ENCODE data around the gene FKBP11.
"Not testable (repeated sequence)": the region's sequence is repeated elsewhere in the genome, so short reads cannot be mapped to it uniquely, and the experiment has no call there.

Gene FKBP11

GRCh38 chr12:48910196-48910595 lies 15.1 kb downstream of the FKBP11 start:
- Histone ChIP-seq H3K4me1 (ENCODE audit: control insufficient read depth, insufficient read depth, low read length) (no peaks in the 10 kb centered on the region), H3K9me3 (ENCODE audit: control insufficient read depth, insufficient read depth, low read depth, low read length) (no peaks in the 10 kb centered on the region), H3K4me3 (ENCODE audit: low read depth, low read length) (no peak overlapping the region), H3K27ac (ENCODE audit: extremely low read depth, low read depth, low read length) (no peak overlapping the region), H3K36me3 (ENCODE audit: control insufficient read depth in 2 of 2, insufficient read depth in 1 of 2, low read length in 2 of 2) (no peaks in the 10 kb centered on the region)
- TF ChIP-seq, protein P1, sequence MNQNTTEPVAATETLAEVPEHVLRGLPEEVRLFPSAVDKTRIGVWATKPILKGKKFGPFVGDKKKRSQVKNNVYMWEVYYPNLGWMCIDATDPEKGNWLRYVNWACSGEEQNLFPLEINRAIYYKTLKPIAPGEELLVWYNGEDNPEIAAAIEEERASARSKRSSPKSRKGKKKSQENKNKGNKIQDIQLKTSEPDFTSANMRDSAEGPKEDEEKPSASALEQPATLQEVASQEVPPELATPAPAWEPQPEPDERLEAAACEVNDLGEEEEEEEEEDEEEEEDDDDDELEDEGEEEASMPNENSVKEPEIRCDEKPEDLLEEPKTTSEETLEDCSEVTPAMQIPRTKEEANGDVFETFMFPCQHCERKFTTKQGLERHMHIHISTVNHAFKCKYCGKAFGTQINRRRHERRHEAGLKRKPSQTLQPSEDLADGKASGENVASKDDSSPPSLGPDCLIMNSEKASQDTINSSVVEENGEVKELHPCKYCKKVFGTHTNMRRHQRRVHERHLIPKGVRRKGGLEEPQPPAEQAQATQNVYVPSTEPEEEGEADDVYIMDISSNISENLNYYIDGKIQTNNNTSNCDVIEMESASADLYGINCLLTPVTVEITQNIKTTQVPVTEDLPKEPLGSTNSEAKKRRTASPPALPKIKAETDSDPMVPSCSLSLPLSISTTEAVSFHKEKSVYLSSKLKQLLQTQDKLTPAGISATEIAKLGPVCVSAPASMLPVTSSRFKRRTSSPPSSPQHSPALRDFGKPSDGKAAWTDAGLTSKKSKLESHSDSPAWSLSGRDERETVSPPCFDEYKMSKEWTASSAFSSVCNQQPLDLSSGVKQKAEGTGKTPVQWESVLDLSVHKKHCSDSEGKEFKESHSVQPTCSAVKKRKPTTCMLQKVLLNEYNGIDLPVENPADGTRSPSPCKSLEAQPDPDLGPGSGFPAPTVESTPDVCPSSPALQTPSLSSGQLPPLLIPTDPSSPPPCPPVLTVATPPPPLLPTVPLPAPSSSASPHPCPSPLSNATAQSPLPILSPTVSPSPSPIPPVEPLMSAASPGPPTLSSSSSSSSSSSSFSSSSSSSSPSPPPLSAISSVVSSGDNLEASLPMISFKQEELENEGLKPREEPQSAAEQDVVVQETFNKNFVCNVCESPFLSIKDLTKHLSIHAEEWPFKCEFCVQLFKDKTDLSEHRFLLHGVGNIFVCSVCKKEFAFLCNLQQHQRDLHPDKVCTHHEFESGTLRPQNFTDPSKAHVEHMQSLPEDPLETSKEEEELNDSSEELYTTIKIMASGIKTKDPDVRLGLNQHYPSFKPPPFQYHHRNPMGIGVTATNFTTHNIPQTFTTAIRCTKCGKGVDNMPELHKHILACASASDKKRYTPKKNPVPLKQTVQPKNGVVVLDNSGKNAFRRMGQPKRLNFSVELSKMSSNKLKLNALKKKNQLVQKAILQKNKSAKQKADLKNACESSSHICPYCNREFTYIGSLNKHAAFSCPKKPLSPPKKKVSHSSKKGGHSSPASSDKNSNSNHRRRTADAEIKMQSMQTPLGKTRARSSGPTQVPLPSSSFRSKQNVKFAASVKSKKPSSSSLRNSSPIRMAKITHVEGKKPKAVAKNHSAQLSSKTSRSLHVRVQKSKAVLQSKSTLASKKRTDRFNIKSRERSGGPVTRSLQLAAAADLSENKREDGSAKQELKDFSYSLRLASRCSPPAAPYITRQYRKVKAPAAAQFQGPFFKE (tag by site-specific recombination; IDR thresholded peaks at IDR 0.05; ENCODE audit: borderline replicate concordance) = no peak
- TF ChIP-seq SCRT1 (tag by site-specific recombination; IDR thresholded peaks at IDR 0.05; ENCODE audit: borderline replicate concordance) = no peak
- no peak for TF ChIP-seq ZNF571 (tag by site-specific recombination; IDR thresholded peaks at IDR 0.05)
- TF ChIP-seq ZNF416 (tag by site-specific recombination; IDR thresholded peaks at IDR 0.05) = no peak
- ChIA-PET POLR2A (no interaction called here), CTCF (interaction anchor here (0.6 to 2.1 kb wide), 6 partner anchors 19 to 86 kb away, joined by 3 to 10 read pairs (median 4); no protein-coding TSS in a partner anchor)

GRCh38 chr12:48909698-48910097 lies 15.6 kb downstream of the FKBP11 start:
- not testable (repeated sequence) for H3K4me3 ChIP-seq (ENCODE audit: low read depth, low read length); H3K36me3 ChIP-seq (ENCODE audit: control insufficient read depth in 2 of 2, insufficient read depth in 1 of 2, low read length in 2 of 2); H3K27ac ChIP-seq (ENCODE audit: extremely low read depth, low read depth, low read length); H3K4me1 ChIP-seq (ENCODE audit: control insufficient read depth, insufficient read depth, low read length); H3K9me3 ChIP-seq (ENCODE audit: control insufficient read depth, insufficient read depth, low read depth, low read length)
- CTCF ChIA-PET = interaction anchor here (0.6 to 1.5 kb wide), 4 partner anchors 75 to 623 kb away, joined by 3 to 4 read pairs (median 3); no protein-coding TSS in a partner anchor
- POLR2A ChIA-PET = interaction anchor here (0.6 kb wide), 1 partner anchor 60 kb away, joined by 7 read pairs; no protein-coding TSS in a partner anchor

- ChIA-PET CTCF (interaction anchor here (0.9 to 3.3 kb wide), 3 partner anchors 24 to 81 kb away, joined by 3 to 14 read pairs (median 5); no protein-coding TSS in a partner anchor), POLR2A (interaction anchor here (1.6 kb wide), 1 partner anchor 50 kb away, joined by 3 read pairs; the partner anchor contains the start of gene ARF3)
- TF ChIP-seq, protein P2, sequence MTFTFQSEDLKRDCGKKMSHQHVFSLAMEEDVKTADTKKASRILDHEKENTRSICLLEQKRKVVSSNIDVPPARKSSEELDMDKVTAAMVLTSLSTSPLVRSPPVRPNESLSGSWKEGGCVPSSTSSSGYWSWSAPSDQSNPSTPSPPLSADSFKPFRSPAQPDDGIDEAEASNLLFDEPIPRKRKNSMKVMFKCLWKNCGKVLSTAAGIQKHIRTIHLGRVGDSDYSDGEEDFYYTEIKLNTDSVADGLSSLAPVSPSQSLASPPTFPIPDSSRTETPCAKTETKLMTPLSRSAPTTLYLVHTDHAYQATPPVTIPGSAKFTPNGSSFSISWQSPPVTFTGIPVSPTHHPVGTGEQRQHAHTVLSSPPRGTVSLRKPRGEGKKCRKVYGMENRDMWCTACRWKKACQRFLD (tag by site-specific recombination; IDR thresholded peaks at IDR 0.05) = no peak
- no peak for TF ChIP-seq REPIN1 (tag by site-specific recombination; IDR thresholded peaks at IDR 0.05; ENCODE audit: low read depth)
- no peak for TF ChIP-seq ZNF785 (tag by site-specific recombination; IDR thresholded peaks at IDR 0.05)
- TF ChIP-seq ZNF350 (tag by site-specific recombination; IDR thresholded peaks at IDR 0.05) = no peak
- no peak for TF ChIP-seq TRIM28 (IDR thresholded peaks at IDR 0.05; ENCODE audit: borderline replicate concordance, low read length)
- no peak for TF ChIP-seq PATZ1 (tag by site-specific recombination; IDR thresholded peaks at IDR 0.05)
- no peak for TF ChIP-seq SP7 (tag by site-specific recombination; IDR thresholded peaks at IDR 0.05)
- TF ChIP-seq GLI4 (tag by site-specific recombination; IDR thresholded peaks at IDR 0.05) = no peak
- TF ChIP-seq, protein P3, sequence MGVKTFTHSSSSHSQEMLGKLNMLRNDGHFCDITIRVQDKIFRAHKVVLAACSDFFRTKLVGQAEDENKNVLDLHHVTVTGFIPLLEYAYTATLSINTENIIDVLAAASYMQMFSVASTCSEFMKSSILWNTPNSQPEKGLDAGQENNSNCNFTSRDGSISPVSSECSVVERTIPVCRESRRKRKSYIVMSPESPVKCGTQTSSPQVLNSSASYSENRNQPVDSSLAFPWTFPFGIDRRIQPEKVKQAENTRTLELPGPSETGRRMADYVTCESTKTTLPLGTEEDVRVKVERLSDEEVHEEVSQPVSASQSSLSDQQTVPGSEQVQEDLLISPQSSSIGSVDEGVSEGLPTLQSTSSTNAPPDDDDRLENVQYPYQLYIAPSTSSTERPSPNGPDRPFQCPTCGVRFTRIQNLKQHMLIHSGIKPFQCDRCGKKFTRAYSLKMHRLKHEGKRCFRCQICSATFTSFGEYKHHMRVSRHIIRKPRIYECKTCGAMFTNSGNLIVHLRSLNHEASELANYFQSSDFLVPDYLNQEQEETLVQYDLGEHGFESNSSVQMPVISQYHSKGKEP (tag by site-specific recombination; IDR thresholded peaks at IDR 0.05) = no peak
- no peak for TF ChIP-seq ZNF146 (tag by site-specific recombination; IDR thresholded peaks at IDR 0.05)
- TF ChIP-seq KLF7 (tag by site-specific recombination; IDR thresholded peaks at IDR 0.05; ENCODE audit: borderline replicate concordance) = no peak
- no peak for TF ChIP-seq PRDM1 (tag by site-specific recombination; IDR thresholded peaks at IDR 0.05)
- TF ChIP-seq ZNF449 (tag by site-specific recombination; IDR thresholded peaks at IDR 0.05) = no peak
- no peak for TF ChIP-seq ZNF777 (tag by site-specific recombination; IDR thresholded peaks at IDR 0.05; ENCODE audit: borderline replicate concordance)
- Histone ChIP-seq H3K36me3 (ENCODE audit: control insufficient read depth in 2 of 2, insufficient read depth in 1 of 2, low read length in 2 of 2) (no peaks in the 10 kb centered on the region), H3K4me3 (ENCODE audit: low read depth, low read length) (no peak overlapping the region), H3K9me3 (ENCODE audit: control insufficient read depth, insufficient read depth, low read depth, low read length) (no peaks in the 10 kb centered on the region), H3K4me1 (ENCODE audit: control insufficient read depth, insufficient read depth, low read length) (peaks cover 4% of the 10 kb centered on the region; the same call in 1 of the 2 replicates), H3K27ac (ENCODE audit: extremely low read depth, low read depth, low read length) (no peak overlapping the region)
These were observed 18.0 kb downstream of the FKBP11 start for GRCh38 chr12:48907245-48907644.

All from HEK293 (cell line).